ENCODE data around the gene ARHGEF7. TPM values are rescaled to one million over a fixed set of nuclear protein-coding genes. Genes with fewer than 3 reads are reported as not detected.

Gene ARHGEF7
- total RNA-seq, 2 donors from 2014 or later, result 49.5 to 53.5 TPM

DNA sequence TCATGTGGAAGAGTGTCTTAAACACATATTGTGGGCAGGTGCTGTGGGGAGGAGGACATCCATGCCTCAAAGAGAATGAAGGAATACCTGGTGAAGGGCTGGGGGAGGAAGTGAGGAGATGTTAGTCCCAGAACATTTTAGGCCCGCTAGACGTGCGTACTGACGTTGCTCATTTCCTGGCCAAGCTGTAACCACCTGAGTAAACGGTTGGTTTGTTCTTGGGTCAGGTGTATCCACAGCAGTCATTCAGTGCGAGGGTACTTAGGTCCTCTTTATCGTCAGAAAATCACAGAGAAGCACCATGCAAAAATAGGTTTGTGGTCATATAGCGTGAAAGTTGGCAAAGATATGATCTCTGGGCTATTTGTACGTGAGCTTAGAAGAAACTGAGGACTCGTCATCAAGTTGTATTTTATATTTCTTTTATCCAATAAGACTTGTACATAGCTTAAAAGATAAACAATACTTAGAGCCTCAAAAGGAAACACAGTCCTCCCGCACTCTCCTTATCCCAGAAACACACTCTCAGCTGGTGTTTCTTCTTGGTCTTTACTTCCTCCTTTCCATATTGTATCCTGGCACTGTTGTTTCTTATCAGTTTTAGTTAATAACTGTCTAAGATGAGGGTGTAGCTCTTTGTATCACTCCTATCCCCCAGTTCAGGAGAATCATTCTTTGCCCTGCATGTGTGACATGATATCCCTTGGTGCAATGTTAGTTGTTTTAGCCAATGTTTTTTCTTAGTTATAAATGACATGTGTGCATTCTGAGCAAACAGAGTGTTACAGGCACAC is 52.0 kb downstream of the ARHGEF7 start:
- Histone ChIP-seq H3K9ac (ENCODE audit: extremely low read depth, low read length, poor library complexity, severe bottlenecking) (no peak overlapping the region), H3K36me3 (ENCODE audit: control insufficient read depth, insufficient read depth, low read length) (peaks cover 36% of the 10 kb centered on the region), H3K27ac (ENCODE audit: low read depth, low read length) (no peak overlapping the region), H3K27me3 (ENCODE audit: control insufficient read depth, insufficient read depth, low read length, poor library complexity, severe bottlenecking) (no peaks in the 10 kb centered on the region), H3K9me3 (ENCODE audit: control insufficient read depth, low read length) (no peaks in the 10 kb centered on the region), H3K4me1 (ENCODE audit: control insufficient read depth, insufficient read depth, low read length) (no peaks in the 10 kb centered on the region), H3K4me3 (ENCODE audit: low read length) (no peak overlapping the region)
- Mint-ChIP-seq H3K4me3 (no peak overlapping the region), H3K9me3 (peaks cover 7% of the 10 kb centered on the region), H3K36me3 (ENCODE audit: low read depth) (peaks cover 28% of the 10 kb centered on the region), H3K27me3 (ENCODE audit: insufficient read depth) (no peaks in the 10 kb centered on the region), H3K4me1 (peaks cover 5% of the 10 kb centered on the region), H3K27ac (no peak overlapping the region)
- DNase-seq, result no peak
- TF ChIP-seq, protein P1, sequence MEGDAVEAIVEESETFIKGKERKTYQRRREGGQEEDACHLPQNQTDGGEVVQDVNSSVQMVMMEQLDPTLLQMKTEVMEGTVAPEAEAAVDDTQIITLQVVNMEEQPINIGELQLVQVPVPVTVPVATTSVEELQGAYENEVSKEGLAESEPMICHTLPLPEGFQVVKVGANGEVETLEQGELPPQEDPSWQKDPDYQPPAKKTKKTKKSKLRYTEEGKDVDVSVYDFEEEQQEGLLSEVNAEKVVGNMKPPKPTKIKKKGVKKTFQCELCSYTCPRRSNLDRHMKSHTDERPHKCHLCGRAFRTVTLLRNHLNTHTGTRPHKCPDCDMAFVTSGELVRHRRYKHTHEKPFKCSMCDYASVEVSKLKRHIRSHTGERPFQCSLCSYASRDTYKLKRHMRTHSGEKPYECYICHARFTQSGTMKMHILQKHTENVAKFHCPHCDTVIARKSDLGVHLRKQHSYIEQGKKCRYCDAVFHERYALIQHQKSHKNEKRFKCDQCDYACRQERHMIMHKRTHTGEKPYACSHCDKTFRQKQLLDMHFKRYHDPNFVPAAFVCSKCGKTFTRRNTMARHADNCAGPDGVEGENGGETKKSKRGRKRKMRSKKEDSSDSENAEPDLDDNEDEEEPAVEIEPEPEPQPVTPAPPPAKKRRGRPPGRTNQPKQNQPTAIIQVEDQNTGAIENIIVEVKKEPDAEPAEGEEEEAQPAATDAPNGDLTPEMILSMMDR (conservative IDR thresholded peaks at IDR 0.05), result no peak
- 94% methylated on average over 5 to 11 of the region's 11 CpGs for WGBS, 2 experiments (ENCODE audit: insufficient coverage in 1 of 2, insufficient read length in 1 of 2)

DNA sequence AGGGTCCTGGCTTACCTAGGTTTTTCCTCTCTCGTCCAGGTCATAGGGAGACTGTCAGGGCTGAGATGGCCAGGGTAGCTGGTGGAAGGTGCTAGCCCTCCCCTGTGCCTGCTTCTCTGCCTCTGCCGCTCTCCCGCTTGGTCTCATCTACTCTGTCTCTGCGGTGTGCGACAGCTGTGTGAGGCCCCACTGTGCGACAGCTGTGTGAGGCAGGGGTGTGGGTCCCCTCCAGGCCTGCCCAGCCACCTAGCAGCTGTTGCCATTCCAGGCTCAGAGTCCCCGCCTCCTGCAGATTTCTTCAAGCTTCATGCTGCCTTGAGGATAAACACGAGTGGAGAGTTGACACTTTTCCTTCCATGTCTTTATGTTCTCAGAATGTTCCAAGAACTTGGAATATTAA is 53.0 kb downstream of the ARHGEF7 start:
- H3K36me3 ChIP-seq (ENCODE audit: control insufficient read depth, insufficient read depth, low read length), result peaks cover 39% of the 10 kb centered on the region
- no peaks in the 10 kb centered on the region for H3K9me3 ChIP-seq (ENCODE audit: control insufficient read depth, low read length)
- peaks cover 5% of the 10 kb centered on the region for H3K4me1 Mint-ChIP-seq
- H3K9ac ChIP-seq (ENCODE audit: extremely low read depth, low read length, poor library complexity, severe bottlenecking), result no peak overlapping the region
- no peak overlapping the region for H3K27ac Mint-ChIP-seq
- no peaks in the 10 kb centered on the region for H3K4me1 ChIP-seq (ENCODE audit: control insufficient read depth, insufficient read depth, low read length)
- H3K27me3 Mint-ChIP-seq (ENCODE audit: insufficient read depth), result no peaks in the 10 kb centered on the region
- H3K9me3 Mint-ChIP-seq, result peaks cover 7% of the 10 kb centered on the region
- H3K4me3 ChIP-seq (ENCODE audit: low read length), result no peak overlapping the region
- H3K27me3 ChIP-seq (ENCODE audit: control insufficient read depth, insufficient read depth, low read length, poor library complexity, severe bottlenecking), result no peaks in the 10 kb centered on the region
- H3K36me3 Mint-ChIP-seq (ENCODE audit: low read depth), result peaks cover 28% of the 10 kb centered on the region
- H3K27ac ChIP-seq (ENCODE audit: low read depth, low read length), result no peak overlapping the region
- TF ChIP-seq, protein P1 (conservative IDR thresholded peaks at IDR 0.05), result no peak
- WGBS, 2 experiments (ENCODE audit: insufficient coverage in 1 of 2, insufficient read length in 1 of 2), result 95% methylated on average over 8 of the region's 8 CpGs
- DNase-seq, result no peak
- no peak overlapping the region for H3K4me3 Mint-ChIP-seq

DNA sequence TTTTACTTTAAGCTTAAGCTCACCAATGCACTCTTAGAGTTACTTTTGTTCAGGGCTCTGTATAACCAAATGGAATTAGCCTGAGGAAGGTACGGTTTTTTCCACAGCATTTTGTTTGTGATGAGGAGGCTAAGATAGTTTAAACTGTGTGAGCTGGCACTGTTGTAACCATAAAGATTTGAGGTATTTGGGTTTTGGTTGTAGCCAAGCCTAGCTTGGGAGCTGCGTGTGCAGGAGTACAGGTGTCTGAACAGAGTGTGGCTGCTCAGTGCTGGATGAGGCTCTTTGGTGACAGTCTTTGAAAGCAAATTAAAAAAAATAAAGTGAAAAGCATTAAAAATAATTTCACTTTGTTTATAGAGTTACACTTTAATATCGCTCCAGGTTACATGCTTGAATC is 56.0 kb downstream of the ARHGEF7 start:
- peaks cover 7% of the 10 kb centered on the region for H3K9me3 Mint-ChIP-seq
- 92 to 93% methylated on average over 2 to 3 of the region's 3 CpGs for WGBS, 2 experiments (ENCODE audit: insufficient coverage in 1 of 2, insufficient read length in 1 of 2)
- peaks cover 30% of the 10 kb centered on the region for H3K36me3 Mint-ChIP-seq (ENCODE audit: low read depth)
- DNase-seq, result no peak
- no peaks in the 10 kb centered on the region for H3K27me3 Mint-ChIP-seq (ENCODE audit: insufficient read depth)
- H3K4me1 Mint-ChIP-seq, result peaks cover 2% of the 10 kb centered on the region
- no peak overlapping the region for H3K27ac ChIP-seq (ENCODE audit: low read depth, low read length)
- TF ChIP-seq, protein P1 (conservative IDR thresholded peaks at IDR 0.05), result no peak
- H3K27me3 ChIP-seq (ENCODE audit: control insufficient read depth, insufficient read depth, low read length, poor library complexity, severe bottlenecking), result no peaks in the 10 kb centered on the region
- H3K4me3 Mint-ChIP-seq, result no peak overlapping the region
- no peak overlapping the region for H3K27ac Mint-ChIP-seq
- H3K9me3 ChIP-seq (ENCODE audit: control insufficient read depth, low read length), result no peaks in the 10 kb centered on the region
- no peaks in the 10 kb centered on the region for H3K4me1 ChIP-seq (ENCODE audit: control insufficient read depth, insufficient read depth, low read length)
- peaks cover 39% of the 10 kb centered on the region for H3K36me3 ChIP-seq (ENCODE audit: control insufficient read depth, insufficient read depth, low read length)
- no peak overlapping the region for H3K9ac ChIP-seq (ENCODE audit: extremely low read depth, low read length, poor library complexity, severe bottlenecking)
- no peak overlapping the region for H3K4me3 ChIP-seq (ENCODE audit: low read length)
